GM12878 (cell line): Measurements from ENCODE around the gene AASDHPPT. TPM values are rescaled to one million over a fixed set of nuclear protein-coding genes. Genes with fewer than 3 reads are reported as not detected.

ENCODE experiments used
- ATAC-seq: fragments of 200-7000 bp; cut with Tn5 transposase; 3 replicates; pipeline ENCODE4 v1.9.1; 2020; ENCODE audit warnings: mild to moderate bottlenecking, moderate library complexity
- BruUV-seq: library from RNA; stranded (reverse); fragments of 400-500 nt; replicated peaks from 2 replicates; lab custom pipeline; 2021; lab: Mats Ljungman, UMichigan
- CTCF ChIA-PET: fragments of 300-600 bp; sonication (Branson Sonifier 250); formaldehyde crosslinking; extraction: SDS; loops from one replicate; lab custom pipeline; 2021; ENCODE audit warnings: inconsistent platforms; lab: Yijun Ruan, JAX
- POLR2A ChIA-PET: fragments of 350-600 bp; formaldehyde crosslinking; extraction: SDS; loops from one replicate; lab custom pipeline; 2021; ENCODE audit warnings: inconsistent platforms; lab: Charles Lee
- RAD21 ChIA-PET: fragments of 300-600 bp; sonication (Branson Sonifier 250); formaldehyde crosslinking; loops from one replicate; lab custom pipeline; 2023; ENCODE audit warnings: antibody characterized with exemption; ENCODE audit not compliant: unreplicated experiment; lab: Charles Lee
- SMC1A ChIA-PET: fragments of 300-600 bp; sonication (Branson Sonifier 250); formaldehyde crosslinking; loops from one replicate; lab custom pipeline; 2023; ENCODE audit not compliant: unreplicated experiment, uncharacterized antibody; lab: Charles Lee
- DNase-seq: peaks from one replicate; pipeline ENCODE4 v3.0.0-alpha.2; 2011; ENCODE audit warnings: low read depth, low spot score
- FAIRE-seq: peaks from 3 replicates; lab custom pipeline; 2011; peaks lifted over from hg19 to GRCh38; lab: Jason Lieb, UNC
- H2AFZ ChIP-seq: 2 replicates; pipeline ENCODE4 v1.6.0; 2011; ENCODE audit warnings: low read depth, low read length, control low read depth; ENCODE audit not compliant: control insufficient read depth
- H3K27ac ChIP-seq: 2 replicates; pipeline ENCODE4 v1.5.1; 2011; ENCODE audit warnings: control low read depth; ENCODE audit not compliant: control insufficient read depth, insufficient read depth
- H3K27me3 ChIP-seq, 2 experiments: replicated peaks in 1 of 2; 2 replicates each; pipeline versions ENCODE4 v1.6.0 to v1.6.1; 2011; ENCODE audit warnings: low read length in 1 of 2; ENCODE audit not compliant: control insufficient read depth in 2 of 2, insufficient read depth in 2 of 2
- H3K36me3 ChIP-seq, 2 experiments: 2 replicates each; pipeline ENCODE4 v1.5.1; 2011; ENCODE audit warnings: low read length in 1 of 2; ENCODE audit not compliant: control insufficient read depth in 2 of 2, insufficient read depth in 2 of 2
- H3K4me1 ChIP-seq: 2 replicates; pipeline ENCODE4 v1.6.1; 2011; ENCODE audit warnings: mild to moderate bottlenecking, low read length, moderate library complexity, mixed read lengths; ENCODE audit not compliant: control insufficient read depth, insufficient read depth
- H3K4me2 ChIP-seq: 2 replicates; pipeline ENCODE4 v1.6.0; 2011; ENCODE audit warnings: control low read depth; ENCODE audit not compliant: control insufficient read depth, insufficient read depth
- H3K4me3 ChIP-seq: fragments of 200-600 bp; sonication (generic); 2 replicates; pipeline ENCODE4 v1.5.1; 2016
- H3K79me2 ChIP-seq: 2 replicates; pipeline ENCODE4 v1.6.0; 2011; ENCODE audit warnings: low read length; ENCODE audit not compliant: control insufficient read depth, insufficient read depth
- H3K9ac ChIP-seq: 2 replicates; pipeline ENCODE4 v1.8.0; 2011; ENCODE audit warnings: low read length, control low read depth, mixed read lengths; ENCODE audit not compliant: control insufficient read depth, insufficient read depth
- H3K9me3 ChIP-seq: replicated peaks from 3 replicates; pipeline ENCODE4 v1.5.1; 2011; ENCODE audit warnings: mild to moderate bottlenecking, low read length; ENCODE audit not compliant: control insufficient read depth, insufficient read depth
- H4K20me1 ChIP-seq: 2 replicates; pipeline ENCODE4 v1.6.0; 2011; ENCODE audit not compliant: control insufficient read depth, insufficient read depth
- BCL11A ChIP-seq: IDR thresholded peaks from 2 replicates; pipeline ENCODE4 v1.6.1; 2011; ENCODE audit warnings: low read depth, low read length
- CHD1 ChIP-seq: IDR thresholded peaks from 2 replicates; pipeline ENCODE4 v1.6.1; 2012; ENCODE audit warnings: low read depth, low read length, improper control_type of control experiment
- CUX1 ChIP-seq: IDR thresholded peaks from 2 replicates; pipeline ENCODE4 v1.6.1; 2012; ENCODE audit warnings: improper control_type of control experiment, low read depth, low read length; ENCODE audit not compliant: insufficient replicate concordance
- EGR1 ChIP-seq, 2 experiments: IDR thresholded peaks; 1 replicate in 1 of 2; 2 replicates in 1 of 2; pipeline ENCODE4 v1.6.1; 2011 to 2012; ENCODE audit warnings: low read depth in 2 of 2, low read length in 2 of 2, borderline replicate concordance in 1 of 2, mild to moderate bottlenecking in 1 of 2, moderate library complexity in 1 of 2
- EZH2 ChIP-seq: IDR thresholded peaks from 2 replicates; pipeline ENCODE4 v1.6.1; 2012; ENCODE audit warnings: low read depth, mild to moderate bottlenecking, control low read depth, inconsistent platforms, low read length, borderline replicate concordance; ENCODE audit not compliant: control insufficient read depth
- IRF3 ChIP-seq: fragments of 450-650 bp; IDR thresholded peaks from 2 replicates; pipeline ENCODE4 v1.6.1; 2014; ENCODE audit warnings: mild to moderate bottlenecking
- POLR2AphosphoS5 ChIP-seq: IDR thresholded peaks from 2 replicates; pipeline ENCODE4 v1.6.1; 2011; ENCODE audit warnings: mild to moderate bottlenecking, low read length, inconsistent platforms
- RAD21 ChIP-seq: IDR thresholded peaks from 2 replicates; pipeline ENCODE4 v1.6.1; 2011; ENCODE audit warnings: mild to moderate bottlenecking, low read depth, low read length, moderate library complexity; ENCODE audit not compliant: insufficient read depth
- ZNF592 ChIP-seq: fragments of 450-650 bp; IDR thresholded peaks from 2 replicates; pipeline ENCODE4 v1.6.1; 2017; ENCODE audit warnings: mild to moderate bottlenecking, moderate library complexity
- in situ Hi-C: fragments of 300-500 bp; cut with MboI; formaldehyde crosslinking; loops from 9 replicates; pipeline ENCODE4 v1.14.3; 2018; ENCODE audit warnings: mixed read lengths
- intact Hi-C: fragments of 100-400 bp; cut with micrococcal nuclease; formaldehyde crosslinking; loops from one replicate; pipeline ENCODE4 v1.14.2; 2022; ENCODE audit not compliant: unreplicated experiment
- polyA plus RNA-seq, 11 experiments: library from polyadenylated mRNA; depleted of rRNA in 4 of 11; unstranded in 6 of 11; stranded (reverse) in 5 of 11; fragments of >200 nt; fragmentation: Nextera tagmentation in 4 of 11; fragmentation: Illumina TruSeq in 1 of 11; extraction: Ambion mirVana in 4 of 11; extraction: Trizol in 1 of 11; gene quantifications; 1 replicate in 1 of 11; 2 replicates in 10 of 11; pipeline versions ENCODE4 v1.2.1 to v1.2.3, GENCODE V29; 2011 to 2016; ENCODE audit warnings: inconsistent platforms in 2 of 11, missing spikeins in 2 of 11, low read depth in 1 of 11
- total RNA-seq, 4 experiments: library from RNA; depleted of rRNA in 3 of 4; stranded (reverse); fragments of >200 nt in 3 of 4; fragmentation: Illumina TruSeq in 1 of 4; extraction: Trizol in 1 of 4; gene quantifications; 2 replicates each; pipeline versions ENCODE4 v1.2.1 to v1.2.3, GENCODE V29; 2013 to 2021
- TF ChIP-seq, protein P1 (sequence below): fragments of 150-350 bp; IDR thresholded peaks from 2 replicates; pipeline ENCODE4 v1.6.1; 2014; ENCODE audit warnings: mild to moderate bottlenecking, low read depth, low read length

AASDHPPT gene
- total and polyA plus RNA-seq, 10 of the 15 experiments (the other 5 are each of a cell fraction or from before 2014, with no cell fraction given) = 37.3 to 92.6 (median 50.5) TPM

DNA sequence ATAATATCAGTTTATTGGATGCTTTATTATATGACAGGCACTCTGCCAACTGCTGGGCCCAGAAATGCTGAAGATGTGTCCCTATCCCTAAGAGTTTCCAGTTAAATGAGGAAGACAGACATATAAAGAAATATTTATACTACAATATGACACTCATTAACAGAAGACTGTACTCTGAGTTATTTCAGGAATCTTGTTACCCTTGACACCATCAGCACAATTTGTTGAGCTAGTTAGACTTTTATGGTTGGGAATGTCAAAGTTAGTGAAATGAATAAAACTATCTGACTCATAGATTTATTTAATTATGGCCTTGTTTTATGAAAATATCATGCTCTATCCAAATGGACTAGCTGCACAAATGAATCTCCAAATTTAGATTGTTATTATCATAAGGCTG lies 29.8 kb upstream of the AASDHPPT start:
- FAIRE-seq (no peak), ATAC-seq (no peak), DNase-seq (no peak)
- Histone ChIP-seq H3K27me3 (no peaks in the 10 kb centered on the region), H3K9ac (no peak overlapping the region), H3K36me3 (no peaks in the 10 kb centered on the region), H3K4me3 (no peak overlapping the region), H3K4me1 (no peaks in the 10 kb centered on the region), H2AFZ (no peak overlapping the region), H4K20me1 (no peaks in the 10 kb centered on the region), H3K79me2 (no peaks in the 10 kb centered on the region), H3K4me2 (no peak overlapping the region), H3K9me3 (no peaks in the 10 kb centered on the region), H3K27ac (no peak overlapping the region)
- POLR2A ChIA-PET = interaction anchor here (0.6 kb wide), 1 partner anchor 10 kb away, joined by 3 read pairs; no protein-coding TSS in a partner anchor
- TF ChIP-seq POLR2AphosphoS5 = no peak
- TF ChIP-seq, protein P1, sequence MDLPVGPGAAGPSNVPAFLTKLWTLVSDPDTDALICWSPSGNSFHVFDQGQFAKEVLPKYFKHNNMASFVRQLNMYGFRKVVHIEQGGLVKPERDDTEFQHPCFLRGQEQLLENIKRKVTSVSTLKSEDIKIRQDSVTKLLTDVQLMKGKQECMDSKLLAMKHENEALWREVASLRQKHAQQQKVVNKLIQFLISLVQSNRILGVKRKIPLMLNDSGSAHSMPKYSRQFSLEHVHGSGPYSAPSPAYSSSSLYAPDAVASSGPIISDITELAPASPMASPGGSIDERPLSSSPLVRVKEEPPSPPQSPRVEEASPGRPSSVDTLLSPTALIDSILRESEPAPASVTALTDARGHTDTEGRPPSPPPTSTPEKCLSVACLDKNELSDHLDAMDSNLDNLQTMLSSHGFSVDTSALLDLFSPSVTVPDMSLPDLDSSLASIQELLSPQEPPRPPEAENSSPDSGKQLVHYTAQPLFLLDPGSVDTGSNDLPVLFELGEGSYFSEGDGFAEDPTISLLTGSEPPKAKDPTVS = no peak
- TF ChIP-seq EGR1 (IDR thresholded peaks at IDR 0.05; ENCODE audit: borderline replicate concordance in 1 of 2, low read depth in 2 of 2, low read length in 2 of 2) = no peak
- TF ChIP-seq CHD1 = no peak
- TF ChIP-seq BCL11A = no peak
- no peak for TF ChIP-seq CUX1
- TF ChIP-seq IRF3 = no peak
- no peak for TF ChIP-seq EZH2
- TF ChIP-seq RAD21 = no peak
- TF ChIP-seq ZNF592 = no peak
- CTCF ChIA-PET = interaction anchor here (0.6 to 1.5 kb wide), 2 partner anchors 12 to 1584 kb away, joined by 3 read pairs; no protein-coding TSS in a partner anchor
- SMC1A ChIA-PET = no interaction called here
- in situ Hi-C loops = no loop called here
- no TSS peak for BruUV-seq
- intact Hi-C loops = no loop called here
- RAD21 ChIA-PET = no interaction called here
